Astrocyte of the cerebellum (primary cell): ENCODE data around the gene SEZ6L.

Experiments
- DNase-seq: peaks from one replicate; pipeline ENCODE4 v3.0.0-alpha.2; 2011; ENCODE audit warnings: low read depth
- H3K4me3 ChIP-seq: 2 replicates; pipeline ENCODE4 v1.5.1; 2011; ENCODE audit warnings: mild to moderate bottlenecking, low read depth, low read length, moderate library complexity
- in situ Hi-C: cut with HindIII; loops from 2 replicates; pipeline ENCODE4 v1.10.0; 2017; ENCODE audit warnings: low sequenced_read_pairs
- TF ChIP-seq, protein P1 (sequence below): IDR thresholded peaks from 2 replicates; pipeline ENCODE4 v1.5.1; 2012; ENCODE audit warnings: low read length, low read depth, moderate library complexity, mild to moderate bottlenecking; ENCODE audit errors: missing control alignments

SEZ6L gene

DNA sequence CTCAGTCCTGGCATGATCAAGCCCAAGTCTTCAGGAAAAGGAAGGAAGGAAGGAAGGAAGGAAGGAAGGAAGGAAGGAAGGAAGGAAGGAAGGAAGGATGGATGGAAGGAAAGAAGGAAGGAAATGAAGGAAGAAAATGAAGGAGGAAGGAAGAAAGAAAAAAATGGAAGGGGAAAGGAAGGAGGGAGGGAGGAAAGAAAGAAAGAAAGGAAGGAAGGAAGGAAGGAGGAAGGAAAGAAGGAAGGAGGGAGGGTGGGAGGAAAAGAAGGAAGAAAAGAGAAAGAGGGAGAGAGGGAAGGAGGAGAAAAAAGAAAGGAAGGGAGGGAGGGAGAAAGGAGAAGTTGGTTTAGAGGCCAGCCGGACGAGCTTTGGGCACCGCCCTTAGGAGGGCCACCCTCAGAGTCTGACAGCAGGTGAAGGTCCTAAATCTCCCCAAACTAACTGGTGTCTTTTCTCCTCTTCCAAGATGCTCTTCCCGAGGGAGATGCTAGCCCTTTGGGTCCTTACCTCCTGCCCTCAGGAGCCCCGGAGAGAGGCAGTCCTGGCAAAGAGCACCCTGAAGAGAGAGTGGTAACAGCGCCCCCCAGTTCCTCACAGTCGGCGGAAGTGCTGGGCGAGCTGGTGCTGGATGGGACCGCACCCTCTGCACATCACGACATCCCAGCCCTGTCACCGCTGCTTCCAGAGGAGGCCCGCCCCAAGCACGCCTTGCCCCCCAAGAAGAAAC, 122.8 kb downstream of the SEZ6L start:
- DNase-seq, result no peak
- H3K4me3 ChIP-seq, result no peak overlapping the region
- in situ Hi-C loops, result no loop called here
- TF ChIP-seq, protein P1, sequence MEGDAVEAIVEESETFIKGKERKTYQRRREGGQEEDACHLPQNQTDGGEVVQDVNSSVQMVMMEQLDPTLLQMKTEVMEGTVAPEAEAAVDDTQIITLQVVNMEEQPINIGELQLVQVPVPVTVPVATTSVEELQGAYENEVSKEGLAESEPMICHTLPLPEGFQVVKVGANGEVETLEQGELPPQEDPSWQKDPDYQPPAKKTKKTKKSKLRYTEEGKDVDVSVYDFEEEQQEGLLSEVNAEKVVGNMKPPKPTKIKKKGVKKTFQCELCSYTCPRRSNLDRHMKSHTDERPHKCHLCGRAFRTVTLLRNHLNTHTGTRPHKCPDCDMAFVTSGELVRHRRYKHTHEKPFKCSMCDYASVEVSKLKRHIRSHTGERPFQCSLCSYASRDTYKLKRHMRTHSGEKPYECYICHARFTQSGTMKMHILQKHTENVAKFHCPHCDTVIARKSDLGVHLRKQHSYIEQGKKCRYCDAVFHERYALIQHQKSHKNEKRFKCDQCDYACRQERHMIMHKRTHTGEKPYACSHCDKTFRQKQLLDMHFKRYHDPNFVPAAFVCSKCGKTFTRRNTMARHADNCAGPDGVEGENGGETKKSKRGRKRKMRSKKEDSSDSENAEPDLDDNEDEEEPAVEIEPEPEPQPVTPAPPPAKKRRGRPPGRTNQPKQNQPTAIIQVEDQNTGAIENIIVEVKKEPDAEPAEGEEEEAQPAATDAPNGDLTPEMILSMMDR, result no peak

DNA sequence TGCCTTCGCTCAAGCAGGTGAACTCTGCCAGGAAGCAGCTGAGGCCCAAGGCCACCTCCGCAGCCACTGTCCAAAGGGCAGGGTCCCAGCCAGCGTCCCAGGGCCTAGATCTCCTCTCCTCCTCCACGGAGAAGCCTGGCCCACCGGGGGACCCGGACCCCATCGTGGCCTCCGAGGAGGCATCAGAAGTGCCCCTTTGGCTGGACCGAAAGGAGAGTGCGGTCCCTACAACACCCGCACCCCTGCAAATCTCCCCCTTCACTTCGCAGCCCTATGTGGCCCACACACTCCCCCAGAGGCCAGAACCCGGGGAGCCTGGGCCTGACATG, 123.4 kb downstream of the SEZ6L start:
- in situ Hi-C loops, result no loop called here
- no peak overlapping the region for H3K4me3 ChIP-seq
- DNase-seq, result no peak
- TF ChIP-seq, protein P1, result no peak

DNA sequence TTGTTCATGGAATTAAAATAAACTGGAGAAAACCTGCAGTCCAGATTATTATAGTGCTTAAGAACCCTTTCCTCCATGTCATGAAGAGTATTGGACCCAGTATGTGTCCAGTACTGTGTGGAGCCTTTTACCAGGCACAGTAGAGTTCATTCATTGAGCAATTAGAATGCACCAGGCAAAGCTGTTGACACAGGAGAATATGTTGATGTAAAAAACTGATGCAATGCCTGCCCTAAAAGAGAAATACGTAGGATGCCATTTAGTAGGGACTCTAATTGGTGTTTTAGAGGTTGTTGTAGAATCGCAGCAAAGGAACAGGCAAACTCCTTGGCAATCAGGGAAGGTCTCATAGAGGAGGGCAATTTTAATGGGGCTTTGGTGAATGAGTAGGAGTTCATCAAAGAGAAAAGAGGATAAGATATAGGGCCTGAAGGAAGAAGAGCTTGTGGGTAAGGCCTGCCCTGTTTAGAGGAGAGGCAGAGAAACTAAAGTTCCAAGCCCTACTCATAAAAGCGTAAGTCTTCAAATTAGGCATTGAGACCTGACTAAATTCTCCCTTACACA, 126.4 kb downstream of the SEZ6L start:
- no peak overlapping the region for H3K4me3 ChIP-seq
- in situ Hi-C loops, result no loop called here
- TF ChIP-seq, protein P1, result no peak
- no peak for DNase-seq

DNA sequence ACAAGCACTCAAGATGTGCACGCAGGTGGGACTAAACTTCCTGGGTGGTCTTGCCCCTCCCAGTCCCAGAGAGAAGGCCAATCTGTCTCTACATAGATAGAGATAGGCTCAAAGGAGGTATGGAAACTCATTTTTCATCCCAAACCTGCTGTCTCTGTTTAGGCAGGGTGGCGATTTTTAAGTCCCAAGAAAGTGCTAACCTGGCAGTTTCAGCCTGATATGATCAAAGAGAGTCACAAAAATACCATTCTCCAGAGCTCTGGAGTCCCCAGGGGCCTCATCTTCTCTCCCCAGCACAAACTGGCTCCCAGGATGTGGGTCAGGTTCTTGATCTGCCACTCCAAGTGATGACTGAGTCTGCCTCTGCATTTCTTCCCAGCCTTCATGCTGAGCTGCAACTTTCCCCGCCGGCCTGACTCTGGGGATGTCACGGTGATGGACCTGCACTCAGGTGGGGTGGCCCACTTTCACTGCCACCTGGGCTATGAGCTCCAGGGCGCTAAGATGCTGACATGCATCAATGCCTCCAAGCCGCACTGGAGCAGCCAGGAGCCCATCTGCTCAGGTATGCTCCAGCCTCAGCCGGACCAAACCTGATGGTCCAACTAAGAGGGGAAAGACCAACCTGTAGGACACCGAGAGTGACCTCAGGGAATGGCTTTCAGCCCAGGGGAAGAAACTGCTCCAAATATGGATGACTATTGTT, 129.5 kb downstream of the SEZ6L start:
- TF ChIP-seq, protein P1, result no peak
- no peak for DNase-seq
- in situ Hi-C loops, result no loop called here
- H3K4me3 ChIP-seq, result no peak overlapping the region

DNA sequence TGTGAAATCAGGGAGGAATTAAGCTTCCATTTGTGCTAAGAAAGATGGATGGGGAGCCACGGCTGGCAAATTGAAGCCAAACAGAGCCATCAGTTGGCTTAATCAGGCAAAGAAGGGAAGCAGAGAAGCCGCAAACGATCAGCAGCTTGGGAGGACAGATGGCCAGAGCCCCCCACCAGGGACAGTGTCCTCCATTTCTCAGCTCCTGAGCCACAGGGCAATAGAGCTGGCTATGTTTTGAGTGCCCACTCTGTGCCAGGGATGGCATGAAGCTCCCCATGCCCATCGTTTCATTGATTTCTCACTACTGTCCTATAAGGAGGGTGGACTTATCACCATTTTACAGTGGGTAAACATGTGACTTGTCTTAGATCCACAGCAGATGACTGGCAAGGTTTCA, 133.5 kb downstream of the SEZ6L start:
- H3K4me3 ChIP-seq, result no peak overlapping the region
- in situ Hi-C loops, result no loop called here
- TF ChIP-seq, protein P1, result no peak
- no peak for DNase-seq

DNA sequence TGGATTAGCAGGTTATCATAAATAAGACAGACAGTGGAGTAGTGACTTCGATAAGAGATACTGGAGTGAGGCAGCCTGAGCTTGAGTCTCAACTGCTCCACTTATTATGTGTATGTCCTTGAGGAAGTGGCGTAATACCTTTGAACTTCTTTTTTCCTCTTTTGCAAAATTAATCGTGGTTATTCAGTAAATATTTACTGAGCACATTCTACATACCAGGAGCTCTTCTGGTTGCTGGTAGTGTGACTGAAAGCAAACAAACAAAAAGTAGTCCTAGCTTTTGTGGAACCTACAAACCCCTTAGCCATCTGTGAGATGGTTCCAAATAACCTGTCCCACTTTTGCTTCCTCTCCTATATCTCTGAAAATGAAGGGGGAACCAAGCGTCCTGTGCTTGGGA, 134.2 kb downstream of the SEZ6L start:
- H3K4me3 ChIP-seq, result no peak overlapping the region
- no peak for DNase-seq
- in situ Hi-C loops, result no loop called here
- TF ChIP-seq, protein P1, result no peak
